Vagina (tissue), 2 donors: ENCODE data around the gene WIZ.

Experiments
- POLR2A ChIP-seq, 2 donors: fragments of 450-650 bp; IDR thresholded peaks; one replicate each; pipeline ENCODE4 v1.6.1; 2017; ENCODE audit warnings: antibody characterized with exemption in 2 of 2, mild to moderate bottlenecking in 2 of 2, moderate library complexity in 2 of 2
- TF ChIP-seq, protein P1 (sequence below), 3 experiments: fragments of 450-650 bp in 2 of 3; fragments of 200-600 bp in 1 of 3; sonication (generic) in 1 of 3; IDR thresholded peaks; one replicate each; pipeline ENCODE4 v1.5.1; 2017 to 2019; ENCODE audit warnings: antibody characterized with exemption in 3 of 3, mild to moderate bottlenecking in 2 of 3, moderate library complexity in 2 of 3

DNA sequence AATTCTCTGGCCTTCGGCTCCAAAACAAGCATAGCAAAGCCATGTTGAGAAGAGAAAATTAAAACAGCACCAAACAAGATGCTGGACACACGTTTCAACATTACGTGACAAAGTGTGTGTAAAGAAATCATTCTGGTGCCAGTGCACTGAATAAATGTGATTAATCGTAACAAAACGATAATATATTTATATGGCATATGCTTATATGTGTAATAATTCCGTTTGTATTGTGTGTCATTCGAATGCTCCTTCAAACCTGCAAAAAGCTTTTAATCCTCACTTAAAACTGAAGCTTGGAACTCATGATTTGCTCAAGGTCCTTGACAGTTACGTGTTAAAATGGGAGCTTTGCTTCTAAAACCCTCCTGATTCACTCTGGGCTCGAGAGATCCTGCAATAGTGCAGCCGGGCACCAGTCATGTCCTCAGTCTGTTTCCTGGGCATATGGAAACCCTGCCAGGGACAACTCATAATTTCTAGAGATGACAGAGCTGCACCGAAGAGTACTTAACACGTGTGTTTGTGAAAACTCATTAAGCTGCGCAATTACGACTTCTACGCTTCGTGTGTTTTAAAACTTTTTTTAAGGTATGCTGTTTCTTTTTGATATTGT lies 30.2 kb downstream of the WIZ start:
- TF ChIP-seq, protein P1, sequence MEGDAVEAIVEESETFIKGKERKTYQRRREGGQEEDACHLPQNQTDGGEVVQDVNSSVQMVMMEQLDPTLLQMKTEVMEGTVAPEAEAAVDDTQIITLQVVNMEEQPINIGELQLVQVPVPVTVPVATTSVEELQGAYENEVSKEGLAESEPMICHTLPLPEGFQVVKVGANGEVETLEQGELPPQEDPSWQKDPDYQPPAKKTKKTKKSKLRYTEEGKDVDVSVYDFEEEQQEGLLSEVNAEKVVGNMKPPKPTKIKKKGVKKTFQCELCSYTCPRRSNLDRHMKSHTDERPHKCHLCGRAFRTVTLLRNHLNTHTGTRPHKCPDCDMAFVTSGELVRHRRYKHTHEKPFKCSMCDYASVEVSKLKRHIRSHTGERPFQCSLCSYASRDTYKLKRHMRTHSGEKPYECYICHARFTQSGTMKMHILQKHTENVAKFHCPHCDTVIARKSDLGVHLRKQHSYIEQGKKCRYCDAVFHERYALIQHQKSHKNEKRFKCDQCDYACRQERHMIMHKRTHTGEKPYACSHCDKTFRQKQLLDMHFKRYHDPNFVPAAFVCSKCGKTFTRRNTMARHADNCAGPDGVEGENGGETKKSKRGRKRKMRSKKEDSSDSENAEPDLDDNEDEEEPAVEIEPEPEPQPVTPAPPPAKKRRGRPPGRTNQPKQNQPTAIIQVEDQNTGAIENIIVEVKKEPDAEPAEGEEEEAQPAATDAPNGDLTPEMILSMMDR (IDR thresholded peaks at IDR 0.05): no peak
- TF ChIP-seq POLR2A (IDR thresholded peaks at IDR 0.05): no peak
